HS-5 (cell line): Measurements from ENCODE around the gene MCEMP1.
"Not testable (repeated sequence)": the region's sequence is repeated elsewhere in the genome, so short reads cannot be mapped to it uniquely, and the experiment has no call there.

Source experiments
- DNase-seq: peaks from one replicate; pipeline ENCODE4 v3.0.0-alpha.2; 2012; ENCODE audit warnings: low read depth

MCEMP1 gene

DNA sequence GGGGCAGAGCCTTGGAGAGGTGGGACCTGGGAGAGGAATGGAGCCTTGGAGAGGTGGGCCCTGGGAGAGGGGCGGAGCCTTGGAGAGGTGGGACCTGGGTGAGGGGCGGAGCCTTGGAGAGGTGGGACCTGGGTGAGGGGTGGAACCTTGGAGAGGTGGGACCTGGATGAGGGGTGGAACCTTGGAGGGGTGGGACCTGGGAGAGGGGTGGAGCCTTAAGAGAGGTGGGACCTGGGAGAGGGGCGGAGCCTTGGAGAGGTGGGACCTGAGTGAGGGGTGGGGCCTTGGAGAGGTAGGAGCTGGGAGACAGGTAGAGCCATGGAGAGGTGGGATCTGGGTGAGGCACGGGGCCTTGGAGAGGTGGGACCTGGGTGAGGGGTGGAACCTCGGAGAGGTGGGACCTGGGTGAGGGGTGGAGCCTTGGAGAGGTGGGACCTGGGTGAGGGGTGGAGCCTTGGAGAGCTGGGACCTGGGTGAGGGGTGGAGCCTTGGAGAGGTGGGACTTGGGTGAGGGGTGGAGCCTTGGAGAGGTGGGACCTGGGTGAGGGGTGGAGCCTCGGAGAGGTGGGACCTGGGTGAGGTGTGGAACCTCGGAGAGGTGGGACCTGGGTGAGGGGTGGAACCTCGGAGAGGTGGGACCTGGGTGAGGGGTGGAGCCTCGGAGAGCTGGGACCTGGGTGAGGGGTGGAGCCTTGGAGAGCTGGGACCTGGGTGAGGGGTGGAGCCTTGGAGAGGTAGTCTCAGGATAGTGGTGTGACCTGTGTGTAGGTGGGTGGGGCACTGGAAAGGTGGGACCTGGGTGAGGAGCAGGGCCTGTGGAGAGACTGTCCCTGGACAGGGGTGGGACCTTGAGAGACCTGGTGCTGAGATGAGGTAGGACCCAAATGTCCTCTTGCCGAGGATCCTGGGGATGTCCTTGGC, 33.0 kb upstream of the MCEMP1 start:
- not testable (repeated sequence) for DNase-seq

DNA sequence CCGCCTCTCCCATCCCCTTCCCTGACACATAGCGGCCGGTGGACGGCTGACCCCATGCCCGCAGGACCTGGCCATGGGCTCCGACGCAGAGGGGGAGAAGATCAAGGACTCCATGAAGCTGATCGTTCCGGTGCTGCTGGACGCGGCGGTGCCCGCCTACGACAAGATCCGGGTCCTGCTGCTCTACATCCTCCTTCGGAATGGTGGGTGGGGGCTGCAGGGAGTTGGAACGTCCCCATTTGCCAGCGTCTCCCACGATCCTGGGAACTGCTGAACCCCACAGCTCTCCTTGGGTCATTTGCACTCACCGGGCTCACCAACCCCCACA, 32.4 kb upstream of the MCEMP1 start:
- no peak for DNase-seq

- DNase-seq = no peak
Observed at GRCh38 chr19:7645163-7645562, 31.7 kb upstream of the MCEMP1 start.

DNA sequence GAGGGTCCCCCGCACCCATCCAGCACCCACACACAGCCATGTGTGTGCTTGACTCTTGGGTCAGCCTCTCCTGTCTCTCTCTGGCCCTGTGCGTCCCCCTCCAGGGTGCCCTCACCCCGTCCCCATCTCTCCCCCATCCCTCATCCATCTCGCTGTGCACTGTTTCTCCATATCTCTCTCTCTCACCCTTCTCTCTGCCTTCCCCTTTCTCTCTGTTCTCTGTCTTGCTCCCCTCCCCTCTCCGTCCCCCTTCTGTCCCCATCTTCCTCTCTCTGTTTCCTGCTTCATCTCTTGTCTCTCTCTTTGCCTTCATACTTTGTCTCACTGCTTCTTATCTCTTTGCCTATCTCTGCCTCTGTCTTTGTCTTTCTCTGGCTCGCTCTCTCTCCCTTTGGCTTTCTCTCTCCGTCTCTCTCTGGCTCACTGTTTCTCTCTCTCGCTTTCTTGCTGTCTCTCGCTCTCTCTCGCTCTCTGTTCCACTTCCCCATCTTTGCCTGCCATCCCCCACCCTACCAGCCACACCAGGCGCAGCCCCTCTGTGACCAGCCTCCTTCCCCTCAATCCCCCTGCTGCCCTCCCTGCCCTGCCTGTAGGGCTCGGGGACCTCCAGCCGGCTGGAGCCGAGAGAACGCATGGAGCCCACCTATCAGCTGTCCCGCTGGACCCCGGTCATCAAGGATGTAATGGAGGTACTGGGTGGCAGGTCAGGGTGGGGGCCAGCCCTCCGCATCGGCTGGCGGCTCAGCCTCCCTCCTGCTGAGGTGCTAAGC, 31.0 kb upstream of the MCEMP1 start:
- no peak for DNase-seq

DNA sequence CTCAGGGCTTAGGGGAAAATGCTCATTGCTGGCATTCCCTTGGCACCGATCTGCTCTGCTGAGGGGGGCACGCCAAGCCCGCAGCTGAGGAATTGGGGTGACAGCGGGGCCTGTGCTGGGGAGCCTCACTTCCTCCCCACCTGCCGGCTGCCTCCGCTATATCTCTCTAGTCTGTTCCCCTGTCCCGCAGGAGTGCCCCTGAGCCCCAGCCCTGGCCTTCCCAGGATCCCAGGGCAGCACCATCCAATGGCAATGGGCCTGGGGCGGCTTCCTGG, 30.5 kb upstream of the MCEMP1 start:
- DNase-seq = no peak

DNA sequence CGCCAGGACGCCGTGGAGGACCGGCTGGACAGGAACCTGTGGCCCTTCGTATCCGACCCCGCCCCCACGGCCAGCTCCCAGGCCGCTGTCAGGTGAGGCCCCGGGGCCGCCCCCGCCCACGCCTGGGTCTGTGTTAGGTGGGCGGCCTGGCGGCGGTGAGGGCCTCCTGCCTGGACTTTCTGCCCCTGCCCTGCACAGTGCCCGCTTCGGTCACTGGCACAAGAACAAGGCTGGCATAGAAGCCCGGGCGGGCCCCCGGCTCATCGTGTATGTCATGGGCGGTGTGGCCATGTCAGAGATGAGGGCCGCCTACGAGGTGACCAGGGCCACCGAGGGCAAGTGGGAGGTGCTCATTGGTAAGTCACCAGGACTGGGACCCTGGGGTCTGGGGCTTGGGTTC, 29.7 kb upstream of the MCEMP1 start:
- DNase-seq = no peak

GRCh38 chr19:7648265-7649014, 28.4 kb upstream of the MCEMP1 start:
- DNase-seq = no peak

DNA sequence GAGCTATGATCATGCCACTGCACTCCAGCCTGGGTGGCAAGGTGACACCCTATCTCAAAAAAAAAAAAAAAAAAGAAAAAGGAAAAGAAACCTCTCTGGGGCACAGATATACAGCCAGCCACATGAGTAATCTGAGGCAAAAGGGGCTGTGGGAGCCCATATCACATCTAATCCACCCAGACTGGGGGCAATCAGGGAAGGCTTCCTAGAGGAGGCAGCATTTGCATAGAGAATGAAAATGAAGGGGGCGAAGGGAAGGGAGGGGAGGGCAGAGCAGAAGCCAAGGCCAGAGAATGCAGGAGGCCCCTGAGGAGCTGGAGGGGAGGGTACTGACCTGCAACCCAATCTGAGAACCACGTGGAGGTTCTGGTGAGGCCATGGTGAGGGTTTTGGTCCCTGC, 26.7 kb upstream of the MCEMP1 start:
- DNase-seq = no peak

DNA sequence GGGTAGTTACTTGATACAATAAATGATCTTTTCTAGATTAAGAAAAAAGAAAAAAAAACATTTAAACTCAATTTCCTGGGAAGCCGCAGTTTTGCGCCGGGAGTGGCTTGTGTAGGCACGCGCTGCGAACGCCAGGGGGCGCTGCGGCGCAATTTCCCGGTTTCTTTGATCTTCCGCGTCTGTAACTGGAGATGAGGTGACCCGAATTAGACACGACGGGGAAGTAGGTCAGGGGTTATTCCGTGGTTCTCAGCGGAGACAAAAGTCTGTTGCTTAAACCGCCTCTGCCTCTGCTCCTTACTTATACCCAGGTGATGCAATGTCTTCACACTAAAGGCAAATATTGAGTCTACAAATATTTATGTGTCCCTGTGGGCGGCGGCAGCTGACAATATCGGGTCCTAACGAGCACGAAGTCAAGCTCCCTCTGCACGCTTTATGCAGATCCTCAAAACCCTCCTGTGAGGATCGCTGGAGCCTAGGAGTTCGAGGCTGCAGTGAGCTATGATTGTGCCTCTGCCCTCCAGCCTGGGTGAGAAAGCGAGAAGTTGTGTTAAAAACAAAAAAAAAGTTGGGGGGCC, 24.7 kb upstream of the MCEMP1 start:
- DNase-seq = peak; percentile 41

- no peak for DNase-seq
Observed at GRCh38 chr19:7654401-7654800, 22.5 kb upstream of the MCEMP1 start.

- DNase-seq = no peak
Observed at GRCh38 chr19:7655581-7655980, 21.3 kb upstream of the MCEMP1 start.

GRCh38 chr19:7657131-7657751, 19.6 kb upstream of the MCEMP1 start:
- no peak for DNase-seq

- DNase-seq = no peak
Observed at GRCh38 chr19:7658219-7658686, 18.6 kb upstream of the MCEMP1 start.

- no peak for DNase-seq
Observed at GRCh38 chr19:7661744-7662538, 14.9 kb upstream of the MCEMP1 start.

GRCh38 chr19:7662657-7663056, 14.2 kb upstream of the MCEMP1 start:
- DNase-seq = no peak

DNA sequence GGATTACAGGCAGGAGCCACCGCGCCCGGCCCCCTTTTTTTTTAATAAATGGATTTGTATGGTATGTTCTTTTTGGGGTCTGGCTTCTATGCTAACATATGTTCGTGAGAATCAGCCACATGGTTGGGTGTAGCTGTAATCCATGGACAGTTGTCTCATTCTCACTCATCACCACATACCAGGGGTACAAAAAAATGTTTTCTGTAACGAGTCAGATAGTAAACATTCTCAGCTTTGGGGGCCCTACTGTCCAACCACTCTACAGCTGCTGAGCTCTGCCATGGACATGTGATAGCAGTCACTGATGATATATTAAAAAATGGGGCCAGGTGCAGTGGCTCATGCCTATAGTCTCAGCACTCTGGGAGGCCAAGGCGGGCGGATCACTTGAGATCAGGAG, 13.2 kb upstream of the MCEMP1 start:
- no peak for DNase-seq

DNA sequence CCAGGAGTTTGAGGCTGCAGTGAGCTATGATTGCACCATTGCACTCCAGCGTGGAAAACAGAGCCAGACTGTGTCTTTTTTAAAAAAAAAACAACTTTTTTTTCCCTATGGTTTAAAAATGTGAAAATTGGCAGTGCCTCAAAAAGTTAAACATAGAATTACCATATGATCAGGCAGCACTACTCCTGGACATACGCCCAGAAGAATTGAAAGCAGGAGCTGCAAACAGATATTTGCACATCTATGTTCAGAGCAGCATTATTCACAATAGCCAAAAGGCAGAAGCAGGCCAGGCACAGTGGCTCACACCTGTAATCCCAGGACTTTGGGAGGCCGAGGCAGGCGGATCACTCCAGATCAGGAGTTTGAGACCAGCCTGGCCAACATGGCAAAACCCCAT, 11.8 kb upstream of the MCEMP1 start:
- DNase-seq = no peak

- DNase-seq = no peak
Observed at GRCh38 chr19:7668842-7669241, 8.0 kb upstream of the MCEMP1 start, which contains the start of gene RETN. RETN (plus strand) TSS chr19:7669049; CDS start chr19:7669327, 278 bp downstream.

GRCh38 chr19:7669641-7670040, 7.2 kb upstream of the MCEMP1 start:
- DNase-seq = no peak

DNA sequence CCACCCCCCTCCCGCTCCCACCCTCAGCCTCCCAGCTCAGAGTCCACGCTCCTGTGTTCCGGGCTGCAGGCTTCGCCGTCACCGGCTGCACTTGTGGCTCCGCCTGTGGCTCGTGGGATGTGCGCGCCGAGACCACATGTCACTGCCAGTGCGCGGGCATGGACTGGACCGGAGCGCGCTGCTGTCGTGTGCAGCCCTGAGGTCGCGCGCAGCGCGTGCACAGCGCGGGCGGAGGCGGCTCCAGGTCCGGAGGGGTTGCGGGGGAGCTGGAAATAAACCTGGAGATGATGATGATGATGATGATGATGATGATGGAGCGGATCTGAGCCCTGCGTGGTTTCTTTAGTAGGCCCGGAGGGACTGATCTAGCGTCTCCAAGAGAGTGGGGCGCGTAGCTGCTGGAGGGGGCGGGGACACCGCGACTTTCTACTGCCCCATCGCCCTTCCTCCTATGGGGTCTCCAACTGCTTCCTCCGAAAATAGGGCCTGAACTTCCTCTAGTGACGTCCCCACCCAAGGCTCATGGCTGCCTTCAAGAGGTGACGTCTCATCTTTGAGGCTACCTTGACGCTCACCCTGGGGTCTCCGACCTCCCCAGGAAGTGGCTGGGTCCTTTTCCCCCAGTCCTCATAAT, 6.6 kb upstream of the MCEMP1 start:
- DNase-seq = no peak

GRCh38 chr19:7670790-7671189, 6.1 kb upstream of the MCEMP1 start:
- DNase-seq = no peak
